ENCODE data around the gene FRK. TPM values are rescaled to one million over a fixed set of nuclear protein-coding genes. Genes with fewer than 3 reads are reported as not detected.

Gene FRK
- total and polyA plus RNA-seq, 8 donors = 3.1 to 16.1 (median 4.5) TPM

DNA sequence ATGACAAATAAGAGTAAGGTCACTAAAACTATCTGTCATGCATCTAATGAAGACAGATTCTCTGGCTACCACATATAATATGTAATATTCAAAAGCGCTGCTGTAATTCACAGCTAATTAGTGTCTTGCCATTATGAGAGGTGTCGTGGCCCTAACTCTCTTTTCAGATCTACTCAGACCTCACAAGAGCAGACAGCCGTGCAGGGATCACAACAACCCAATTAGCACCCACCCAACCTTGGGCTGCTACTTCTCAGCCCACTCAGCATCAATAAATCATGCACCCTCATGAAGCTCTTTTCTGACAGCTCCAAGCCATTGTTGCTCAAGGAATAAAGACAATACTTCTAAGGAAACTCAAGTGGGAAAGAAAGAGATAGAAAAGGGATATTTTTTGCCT is 61.5 kb downstream of the FRK start:
- Histone ChIP-seq H3K4me1 (no peaks in the 10 kb centered on the region), H3K27ac (no peak overlapping the region), H3K9me3 (no peaks in the 10 kb centered on the region), H3K36me3 (no peaks in the 10 kb centered on the region), H3K4me3 (no peak overlapping the region), H3K27me3 (no peaks in the 10 kb centered on the region)
- TF ChIP-seq, protein P1, sequence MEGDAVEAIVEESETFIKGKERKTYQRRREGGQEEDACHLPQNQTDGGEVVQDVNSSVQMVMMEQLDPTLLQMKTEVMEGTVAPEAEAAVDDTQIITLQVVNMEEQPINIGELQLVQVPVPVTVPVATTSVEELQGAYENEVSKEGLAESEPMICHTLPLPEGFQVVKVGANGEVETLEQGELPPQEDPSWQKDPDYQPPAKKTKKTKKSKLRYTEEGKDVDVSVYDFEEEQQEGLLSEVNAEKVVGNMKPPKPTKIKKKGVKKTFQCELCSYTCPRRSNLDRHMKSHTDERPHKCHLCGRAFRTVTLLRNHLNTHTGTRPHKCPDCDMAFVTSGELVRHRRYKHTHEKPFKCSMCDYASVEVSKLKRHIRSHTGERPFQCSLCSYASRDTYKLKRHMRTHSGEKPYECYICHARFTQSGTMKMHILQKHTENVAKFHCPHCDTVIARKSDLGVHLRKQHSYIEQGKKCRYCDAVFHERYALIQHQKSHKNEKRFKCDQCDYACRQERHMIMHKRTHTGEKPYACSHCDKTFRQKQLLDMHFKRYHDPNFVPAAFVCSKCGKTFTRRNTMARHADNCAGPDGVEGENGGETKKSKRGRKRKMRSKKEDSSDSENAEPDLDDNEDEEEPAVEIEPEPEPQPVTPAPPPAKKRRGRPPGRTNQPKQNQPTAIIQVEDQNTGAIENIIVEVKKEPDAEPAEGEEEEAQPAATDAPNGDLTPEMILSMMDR (IDR thresholded peaks at IDR 0.05) = no peak
- intact Hi-C loops (cut with DNase I) = no loop called here
- ATAC-seq (no peak), DNase-seq (no peak)

DNA sequence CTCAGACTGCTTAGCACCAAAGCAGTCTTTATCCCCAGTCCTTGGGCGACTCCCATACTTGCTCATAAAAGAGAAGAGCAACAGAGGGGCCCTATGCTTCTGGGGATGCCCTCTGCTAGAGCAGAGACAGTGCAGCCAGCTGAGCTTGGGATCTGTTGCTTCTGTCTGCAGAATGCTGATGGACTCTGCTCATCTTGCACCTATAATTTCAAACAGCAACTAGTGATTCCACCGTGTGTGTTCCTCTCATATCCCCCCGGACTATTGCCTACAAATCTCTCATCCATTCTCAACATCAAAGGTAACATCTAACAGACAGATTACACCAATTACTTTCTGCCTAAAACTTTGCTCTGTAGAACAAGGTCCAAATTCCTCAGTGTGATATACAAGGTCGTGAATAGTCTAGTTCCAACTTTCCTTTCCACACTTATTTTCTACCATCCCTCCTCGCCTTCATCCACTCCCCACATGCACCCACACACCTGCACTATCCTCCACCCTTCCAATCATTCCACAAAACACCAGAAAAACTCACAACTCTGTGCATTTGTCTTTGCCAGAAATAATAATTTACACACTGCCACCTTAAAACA is 62.6 kb downstream of the FRK start:
- Histone ChIP-seq H3K27ac (no peak overlapping the region), H3K9me3 (no peaks in the 10 kb centered on the region), H3K4me3 (no peak overlapping the region), H3K36me3 (no peaks in the 10 kb centered on the region), H3K27me3 (no peaks in the 10 kb centered on the region), H3K4me1 (no peaks in the 10 kb centered on the region)
- DNase-seq = no peak
- no peak for ATAC-seq
- TF ChIP-seq, protein P1 (IDR thresholded peaks at IDR 0.05) = no peak
- intact Hi-C loops (cut with DNase I) = no loop called here

DNA sequence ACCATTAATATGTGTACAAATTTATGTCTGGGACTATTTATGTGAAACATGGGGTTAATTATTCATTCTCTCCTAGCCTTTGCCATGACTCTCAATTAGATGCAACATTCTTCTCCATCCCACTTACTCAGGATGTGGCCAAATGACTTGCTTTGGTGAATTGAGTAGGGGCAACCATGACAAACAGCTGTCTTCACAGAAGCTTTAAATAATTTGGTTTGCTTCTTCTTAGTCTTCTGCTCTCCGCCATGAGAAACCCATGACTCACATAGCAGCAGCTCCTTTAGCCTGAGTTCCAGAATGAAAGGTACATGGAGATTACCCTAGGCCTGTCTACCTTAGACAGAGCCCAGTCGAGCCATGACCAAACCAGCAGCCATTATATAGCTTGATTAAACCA is 74.7 kb downstream of the FRK start:
- TF ChIP-seq, protein P1 (IDR thresholded peaks at IDR 0.05) = no peak
- ATAC-seq = no peak
- no peaks in the 10 kb centered on the region for H3K27me3 ChIP-seq
- no peak for DNase-seq
- H3K4me3 ChIP-seq = no peak overlapping the region
- intact Hi-C loops (cut with DNase I) = no loop called here
- H3K4me1 ChIP-seq = no peaks in the 10 kb centered on the region
- H3K36me3 ChIP-seq = no peaks in the 10 kb centered on the region
- H3K9me3 ChIP-seq = peaks cover 0 to 1% of the 10 kb centered on the region in 2 donors
- no peak overlapping the region for H3K27ac ChIP-seq

DNA sequence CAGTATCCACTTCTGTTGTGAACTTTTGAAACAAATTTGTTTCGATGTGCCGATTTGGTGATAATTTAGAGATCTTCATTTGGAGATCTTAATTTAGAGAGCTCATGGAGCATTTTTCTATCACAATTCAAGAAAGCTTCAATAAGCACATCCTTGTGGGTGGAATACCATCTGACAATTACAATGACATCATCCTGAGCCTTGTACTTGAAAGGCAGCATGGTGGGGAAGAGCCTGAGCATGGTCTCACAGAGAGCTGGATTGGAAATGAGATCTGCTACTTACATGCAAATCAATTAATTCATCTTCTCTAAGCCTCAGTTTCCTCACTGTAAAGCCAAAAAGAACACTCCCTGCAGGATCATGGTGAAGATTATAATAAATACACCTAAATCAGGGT is 75.9 kb downstream of the FRK start:
- TF ChIP-seq, protein P1 (IDR thresholded peaks at IDR 0.05) = no peak
- Histone ChIP-seq H3K27me3 (no peaks in the 10 kb centered on the region), H3K36me3 (no peaks in the 10 kb centered on the region), H3K9me3 (no peaks in the 10 kb centered on the region), H3K4me3 (no peak overlapping the region), H3K27ac (no peak overlapping the region), H3K4me1 (no peaks in the 10 kb centered on the region)
- ATAC-seq = no peak
- DNase-seq = no peak
- intact Hi-C loops (cut with DNase I) = no loop called here

DNA sequence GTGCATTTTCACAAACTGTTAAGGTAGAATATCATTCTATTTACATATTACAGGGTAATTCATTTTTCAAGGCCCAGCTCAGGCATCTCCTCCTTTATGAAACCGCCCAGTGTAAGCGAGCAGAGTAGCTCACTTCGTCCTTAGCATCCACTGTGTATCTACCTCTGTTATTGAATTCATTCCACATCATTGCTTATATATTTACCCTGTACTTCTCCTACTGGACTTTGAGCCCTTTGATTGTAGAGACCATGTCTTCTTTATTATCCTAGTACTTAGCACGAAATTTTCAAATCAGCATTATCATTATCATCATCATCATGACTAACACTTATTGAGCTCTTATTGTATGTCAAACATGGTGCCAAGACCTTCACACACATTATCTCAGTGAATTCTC is 76.7 kb downstream of the FRK start:
- Histone ChIP-seq H3K9me3 (no peaks in the 10 kb centered on the region), H3K27me3 (no peaks in the 10 kb centered on the region), H3K4me1 (no peaks in the 10 kb centered on the region), H3K4me3 (no peak overlapping the region), H3K36me3 (no peaks in the 10 kb centered on the region), H3K27ac (no peak overlapping the region)
- intact Hi-C loops (cut with DNase I) = no loop called here
- TF ChIP-seq, protein P1 (IDR thresholded peaks at IDR 0.05) = no peak
- ATAC-seq (no peak), DNase-seq (no peak)

Measured in left lung (tissue), 10 donors.